ENCODE results near the gene C10orf90.

DNA sequence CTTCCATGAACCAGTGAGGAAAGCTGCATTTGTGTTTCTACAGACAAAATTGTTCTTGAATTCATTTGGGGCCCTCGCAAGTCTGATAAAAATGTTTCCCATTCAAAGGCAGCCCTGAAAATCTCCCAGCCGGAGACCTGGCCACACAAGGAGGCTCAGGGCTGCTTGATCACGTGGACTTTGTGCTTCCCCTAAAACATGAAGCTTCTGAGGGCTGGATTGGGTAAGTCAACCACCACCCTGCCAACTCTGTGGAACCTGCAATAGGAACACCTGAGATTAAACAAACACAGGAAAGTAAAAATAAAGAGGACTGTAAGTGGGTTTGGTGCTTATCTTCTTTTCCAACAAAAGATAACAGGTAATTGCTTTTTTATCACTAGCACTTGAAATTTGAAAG, 133.8 kb downstream of the C10orf90 start:
- TF ChIP-seq ESRRG (CRISPR knock-in tag; IDR thresholded peaks at IDR 0.05) (no peak), CSDC2 (CRISPR knock-in tag; IDR thresholded peaks at IDR 0.05) (no peak), ARNTL (CRISPR knock-in tag; IDR thresholded peaks at IDR 0.05; ENCODE audit: borderline replicate concordance, low read depth) (no peak), ZFP30 (CRISPR knock-in tag; IDR thresholded peaks at IDR 0.05) (no peak), ZFP3 (CRISPR knock-in tag; IDR thresholded peaks at IDR 0.05) (no peak), BACH2 (CRISPR knock-in tag; IDR thresholded peaks at IDR 0.05; ENCODE audit: borderline replicate concordance) (no peak), POU6F1 (CRISPR knock-in tag; IDR thresholded peaks at IDR 0.05; ENCODE audit: borderline replicate concordance, low read depth) (no peak), SNAI2 (CRISPR knock-in tag; IDR thresholded peaks at IDR 0.05) (no peak), ZNF70 (CRISPR knock-in tag; IDR thresholded peaks at IDR 0.05) (no peak)
- TF ChIP-seq, protein P1, sequence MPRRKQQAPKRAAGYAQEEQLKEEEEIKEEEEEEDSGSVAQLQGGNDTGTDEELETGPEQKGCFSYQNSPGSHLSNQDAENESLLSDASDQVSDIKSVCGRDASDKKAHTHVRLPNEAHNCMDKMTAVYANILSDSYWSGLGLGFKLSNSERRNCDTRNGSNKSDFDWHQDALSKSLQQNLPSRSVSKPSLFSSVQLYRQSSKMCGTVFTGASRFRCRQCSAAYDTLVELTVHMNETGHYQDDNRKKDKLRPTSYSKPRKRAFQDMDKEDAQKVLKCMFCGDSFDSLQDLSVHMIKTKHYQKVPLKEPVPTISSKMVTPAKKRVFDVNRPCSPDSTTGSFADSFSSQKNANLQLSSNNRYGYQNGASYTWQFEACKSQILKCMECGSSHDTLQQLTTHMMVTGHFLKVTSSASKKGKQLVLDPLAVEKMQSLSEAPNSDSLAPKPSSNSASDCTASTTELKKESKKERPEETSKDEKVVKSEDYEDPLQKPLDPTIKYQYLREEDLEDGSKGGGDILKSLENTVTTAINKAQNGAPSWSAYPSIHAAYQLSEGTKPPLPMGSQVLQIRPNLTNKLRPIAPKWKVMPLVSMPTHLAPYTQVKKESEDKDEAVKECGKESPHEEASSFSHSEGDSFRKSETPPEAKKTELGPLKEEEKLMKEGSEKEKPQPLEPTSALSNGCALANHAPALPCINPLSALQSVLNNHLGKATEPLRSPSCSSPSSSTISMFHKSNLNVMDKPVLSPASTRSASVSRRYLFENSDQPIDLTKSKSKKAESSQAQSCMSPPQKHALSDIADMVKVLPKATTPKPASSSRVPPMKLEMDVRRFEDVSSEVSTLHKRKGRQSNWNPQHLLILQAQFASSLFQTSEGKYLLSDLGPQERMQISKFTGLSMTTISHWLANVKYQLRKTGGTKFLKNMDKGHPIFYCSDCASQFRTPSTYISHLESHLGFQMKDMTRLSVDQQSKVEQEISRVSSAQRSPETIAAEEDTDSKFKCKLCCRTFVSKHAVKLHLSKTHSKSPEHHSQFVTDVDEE (CRISPR knock-in tag; IDR thresholded peaks at IDR 0.05) = no peak
- TF ChIP-seq, protein P2, sequence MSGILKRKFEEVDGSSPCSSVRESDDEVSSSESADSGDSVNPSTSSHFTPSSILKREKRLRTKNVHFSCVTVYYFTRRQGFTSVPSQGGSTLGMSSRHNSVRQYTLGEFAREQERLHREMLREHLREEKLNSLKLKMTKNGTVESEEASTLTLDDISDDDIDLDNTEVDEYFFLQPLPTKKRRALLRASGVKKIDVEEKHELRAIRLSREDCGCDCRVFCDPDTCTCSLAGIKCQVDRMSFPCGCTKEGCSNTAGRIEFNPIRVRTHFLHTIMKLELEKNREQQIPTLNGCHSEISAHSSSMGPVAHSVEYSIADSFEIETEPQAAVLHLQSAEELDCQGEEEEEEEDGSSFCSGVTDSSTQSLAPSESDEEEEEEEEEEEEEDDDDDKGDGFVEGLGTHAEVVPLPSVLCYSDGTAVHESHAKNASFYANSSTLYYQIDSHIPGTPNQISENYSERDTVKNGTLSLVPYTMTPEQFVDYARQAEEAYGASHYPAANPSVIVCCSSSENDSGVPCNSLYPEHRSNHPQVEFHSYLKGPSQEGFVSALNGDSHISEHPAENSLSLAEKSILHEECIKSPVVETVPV (CRISPR knock-in tag; IDR thresholded peaks at IDR 0.05) = no peak
